HG03521 (cell line): Measurements from ENCODE around the gene KLHL34.

Experiments used
- ATAC-seq: cut with Tn5 transposase; IDR thresholded peaks from one replicate; pipeline ENCODE4 v1.9.1; 2021; ENCODE audit warnings: mild to moderate bottlenecking, moderate library complexity; ENCODE audit not compliant: unreplicated experiment

Gene KLHL34

DNA sequence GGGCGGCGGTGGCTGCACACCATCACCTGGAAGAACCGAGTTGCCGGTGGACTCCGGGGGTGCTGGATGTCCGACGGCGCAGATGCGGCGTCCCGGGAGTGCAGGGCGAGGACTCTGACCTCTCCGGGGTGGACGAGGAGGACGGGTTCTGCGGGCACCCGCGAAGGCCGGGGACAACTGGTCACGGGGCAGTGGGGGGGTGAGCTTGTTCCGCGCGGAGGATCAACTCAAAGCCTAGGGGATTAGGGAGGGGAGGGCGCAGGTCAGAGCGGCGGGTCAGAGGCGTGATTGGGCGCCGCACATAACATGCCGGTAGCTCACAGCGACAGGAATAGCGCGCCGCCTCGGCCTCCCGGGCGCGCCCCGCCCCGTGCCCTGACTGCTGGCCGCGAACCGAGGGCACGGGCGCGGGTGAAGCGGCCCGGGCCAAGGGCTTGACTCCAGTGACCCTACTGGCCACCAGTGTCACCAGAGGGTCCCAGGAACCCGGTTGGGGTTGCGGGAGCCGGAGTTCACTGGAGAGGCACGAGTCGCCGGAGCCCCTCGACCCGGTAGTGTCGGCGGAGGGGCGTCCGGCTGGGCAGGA is at the start of gene KLHL34:
Gene KLHL34, minus strand, starts transcription at position 179 of the 586 bp plus-strand sequence. CDS start 542 bp downstream, outside the sequence.
- ATAC-seq: no peak

GRCh38 chrX:21705225-21705624 is 47.1 kb upstream of the KLHL34 start:
- no peak for ATAC-seq

DNA sequence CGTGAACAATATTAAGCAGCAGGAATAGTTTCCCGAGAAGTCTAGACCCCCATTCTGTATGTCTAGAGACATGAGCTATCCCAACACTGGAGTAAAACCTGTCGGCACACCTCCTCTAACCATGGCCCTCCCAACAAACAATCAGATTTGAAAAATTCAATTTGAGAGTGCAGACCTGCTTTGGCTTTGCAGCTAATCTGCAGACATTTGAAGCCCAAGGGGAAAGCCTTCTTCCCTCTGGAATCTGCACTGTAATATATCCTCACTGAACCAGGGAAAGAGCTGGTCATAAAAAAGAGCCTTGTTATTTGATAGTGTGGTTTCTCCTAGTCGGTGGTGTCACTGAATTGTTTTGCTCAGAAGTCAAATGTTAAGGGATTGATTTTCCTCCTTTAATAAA is 44.6 kb upstream of the KLHL34 start:
- ATAC-seq: no peak

DNA sequence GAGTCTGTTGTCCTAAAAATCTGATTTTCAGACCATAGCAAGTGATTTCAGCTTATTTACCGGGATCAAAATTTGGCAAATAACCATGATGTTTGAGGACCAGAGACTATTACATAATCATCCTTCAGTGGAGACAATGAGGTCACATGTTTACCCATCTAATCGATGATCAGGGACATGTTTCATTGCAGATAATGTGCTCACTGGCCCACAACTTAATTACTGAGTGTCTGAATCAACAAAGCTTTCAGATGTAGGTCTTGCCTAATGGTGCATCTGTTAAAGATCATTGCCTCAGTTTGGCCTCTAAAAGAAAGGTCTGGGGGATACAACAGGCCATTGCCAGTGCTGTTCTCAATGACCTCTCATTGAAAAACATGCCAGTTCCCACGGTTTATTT is 42.8 kb upstream of the KLHL34 start:
- no peak for ATAC-seq

- no peak for ATAC-seq
Measured at GRCh38 chrX:21700275-21700674, 42.1 kb upstream of the KLHL34 start.

DNA sequence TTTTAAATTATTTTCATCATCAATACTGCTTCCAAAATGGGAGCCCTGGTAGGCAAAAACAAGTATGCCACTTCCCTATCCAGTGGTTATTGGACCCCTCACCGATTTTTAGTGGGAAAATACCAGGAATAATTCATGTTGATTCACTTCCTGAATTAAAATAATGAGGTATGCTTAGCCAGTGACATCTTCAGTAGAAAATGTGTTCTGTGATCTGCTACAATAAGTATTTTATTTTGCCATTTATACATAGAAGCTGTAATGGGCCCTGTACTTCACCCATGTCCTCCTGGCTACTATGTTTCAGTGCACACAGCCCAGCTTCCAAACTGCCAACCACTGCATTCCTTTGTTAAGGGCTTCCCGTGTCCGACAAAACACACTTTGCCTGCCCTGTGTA is 41.0 kb upstream of the KLHL34 start:
- no peak for ATAC-seq

DNA sequence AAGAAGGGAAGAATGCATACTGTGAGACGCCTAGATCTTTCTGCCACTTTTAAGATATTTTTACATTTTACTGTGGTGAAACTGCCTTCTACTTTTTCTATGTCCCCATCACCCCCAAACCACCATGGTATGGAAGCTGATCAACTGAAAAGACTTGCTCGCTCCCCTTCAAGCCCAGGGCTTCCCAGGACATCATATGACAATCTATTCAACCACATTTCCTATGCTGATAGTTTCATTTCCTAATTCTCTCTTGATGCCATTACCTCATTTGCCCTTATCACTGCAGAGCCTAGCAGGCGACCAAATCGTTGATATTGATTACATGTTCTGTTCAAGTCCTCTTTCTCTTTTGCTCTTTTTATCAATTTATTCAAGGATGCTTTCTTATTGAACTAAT is 40.1 kb upstream of the KLHL34 start:
- ATAC-seq: no peak

GRCh38 chrX:21691512-21692018 is 33.4 kb upstream of the KLHL34 start:
- ATAC-seq: no peak

DNA sequence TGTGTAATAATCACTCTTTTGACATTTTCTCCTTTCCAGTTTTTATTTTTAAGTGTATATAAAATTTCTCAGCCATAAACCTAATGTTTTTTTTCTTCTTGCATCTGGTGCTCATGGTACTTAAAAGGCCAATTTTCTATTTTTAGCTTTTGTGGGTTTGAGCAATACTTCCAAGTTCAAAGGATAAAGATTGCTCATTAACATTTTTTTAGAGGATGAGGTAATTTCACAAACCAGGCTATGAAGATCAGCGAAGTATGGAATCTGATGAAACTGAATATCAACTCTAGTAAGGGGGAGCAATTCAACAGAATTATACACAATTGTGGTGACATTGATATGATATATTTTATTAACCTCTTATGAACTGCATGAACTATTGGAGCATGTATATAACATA is 25.8 kb upstream of the KLHL34 start:
- no peak for ATAC-seq

GRCh38 chrX:21678048-21678612 is 20.0 kb upstream of the KLHL34 start:
- ATAC-seq: no peak

GRCh38 chrX:21675931-21676330 is 17.8 kb upstream of the KLHL34 start:
- ATAC-seq: no peak

- no peak for ATAC-seq
Measured at GRCh38 chrX:21674430-21675186, 16.5 kb upstream of the KLHL34 start.

- no peak for ATAC-seq
Measured at GRCh38 chrX:21666679-21667078, 8.5 kb upstream of the KLHL34 start.

DNA sequence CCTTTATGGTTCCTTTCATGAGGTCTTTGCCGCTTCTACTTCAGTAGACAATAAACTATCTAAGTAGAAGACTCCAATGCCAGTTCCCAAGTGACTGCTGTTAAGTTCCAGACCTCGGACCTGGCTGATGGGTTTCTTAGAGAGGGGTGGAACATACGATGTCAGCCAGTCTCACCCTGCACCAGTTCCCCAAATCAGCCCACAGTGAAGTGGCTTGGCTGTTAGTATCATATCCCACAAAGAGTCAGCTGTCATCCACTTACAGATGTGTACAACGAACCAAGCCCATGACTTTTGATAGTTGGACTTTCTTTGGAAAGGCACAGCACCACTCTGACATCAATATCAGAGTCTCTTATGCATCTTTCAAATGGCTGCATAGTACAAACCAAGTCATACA is 8.1 kb upstream of the KLHL34 start:
- ATAC-seq: no peak

- no peak for ATAC-seq
Measured at GRCh38 chrX:21662761-21663160, 4.6 kb upstream of the KLHL34 start.

- ATAC-seq: no peak
Measured at GRCh38 chrX:21661316-21661715, 3.2 kb upstream of the KLHL34 start.

- no peak for ATAC-seq
Measured at GRCh38 chrX:21660156-21660555, 2.0 kb upstream of the KLHL34 start.

DNA sequence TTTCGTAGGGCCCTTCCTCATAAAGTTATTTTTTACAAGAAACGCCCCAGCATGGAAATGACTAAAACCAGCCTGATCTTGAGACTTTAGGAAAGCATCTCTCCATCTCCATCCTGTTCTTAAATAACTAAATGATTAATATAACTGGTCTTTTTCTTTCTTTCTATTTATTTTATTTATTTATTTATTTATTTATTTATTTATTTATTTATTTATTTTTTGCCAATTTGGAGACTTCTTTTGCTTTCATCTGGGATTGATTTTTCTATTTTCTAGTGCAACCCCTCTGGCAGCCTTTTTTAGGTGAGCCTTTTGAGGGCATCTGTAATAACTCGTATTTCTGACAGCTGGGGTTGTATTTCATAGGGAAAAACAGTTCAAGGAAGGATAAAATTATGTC is 1.2 kb upstream of the KLHL34 start:
- ATAC-seq: no peak

DNA sequence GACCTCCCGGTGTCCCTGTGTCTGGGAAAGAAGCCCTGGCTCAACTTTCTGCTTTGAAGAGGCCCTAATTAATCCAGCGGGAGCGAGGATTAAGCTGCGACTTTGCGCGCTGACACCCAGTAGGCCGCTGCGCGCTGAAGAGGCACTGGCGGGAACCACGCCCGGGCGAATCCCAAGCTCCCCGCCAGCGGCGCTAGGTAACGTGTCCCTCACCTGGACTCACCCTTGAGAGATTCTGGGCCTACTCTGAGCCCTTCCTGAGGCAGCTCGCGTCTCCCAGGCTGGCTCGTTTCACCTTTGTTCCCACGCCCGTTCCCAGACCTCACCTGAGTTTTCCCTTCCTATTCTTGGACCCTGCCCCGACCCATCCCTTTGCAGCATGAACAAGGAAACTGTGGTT is 616 bp upstream of the KLHL34 start:
- no peak for ATAC-seq

DNA sequence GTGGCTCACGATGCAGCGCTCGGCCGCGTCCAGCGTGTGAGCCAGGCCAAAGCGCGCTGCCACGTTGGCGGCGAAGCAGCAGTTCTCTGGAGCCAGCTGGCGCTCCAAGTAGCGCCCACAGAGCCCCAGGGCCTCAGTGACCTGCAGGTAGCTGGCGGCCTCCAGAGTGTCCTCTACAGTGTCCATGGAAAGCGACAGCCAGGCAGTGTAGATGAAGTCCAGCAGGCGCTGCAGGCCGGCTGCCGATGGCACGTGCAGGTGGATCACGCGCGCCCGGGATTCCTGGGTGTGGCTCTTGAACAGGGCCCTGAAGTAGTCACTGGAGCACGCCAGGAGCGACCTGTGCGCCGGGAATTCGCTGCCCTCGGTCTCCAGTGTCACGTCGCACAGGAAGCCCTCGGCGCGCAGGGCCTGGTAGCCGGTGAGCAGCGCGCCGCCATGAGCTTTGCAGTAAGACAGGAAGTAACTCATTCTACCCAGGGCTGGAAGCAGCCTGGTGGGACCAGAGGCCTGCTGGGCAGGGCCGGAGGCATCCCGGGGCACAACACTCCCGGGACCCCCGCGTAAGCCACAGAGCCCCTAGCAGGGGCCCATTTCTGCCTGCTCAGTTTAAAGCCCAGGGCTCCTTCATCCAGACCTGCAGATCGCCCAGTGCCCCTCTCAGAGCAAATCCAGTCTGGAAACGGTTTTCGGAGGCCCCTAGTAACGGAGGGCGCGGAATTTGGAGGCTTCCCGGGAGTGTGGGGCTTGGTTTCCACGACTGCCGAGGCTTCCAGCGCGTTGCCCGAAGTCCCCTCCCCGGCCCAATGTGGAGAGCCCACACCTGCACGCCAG is 595 bp downstream of the KLHL34 start:
- ATAC-seq: no peak

GRCh38 chrX:21656587-21657317 is 1.4 kb downstream of the KLHL34 start:
- no peak for ATAC-seq
